ENCODE data around the gene AMIGO3.

DNA sequence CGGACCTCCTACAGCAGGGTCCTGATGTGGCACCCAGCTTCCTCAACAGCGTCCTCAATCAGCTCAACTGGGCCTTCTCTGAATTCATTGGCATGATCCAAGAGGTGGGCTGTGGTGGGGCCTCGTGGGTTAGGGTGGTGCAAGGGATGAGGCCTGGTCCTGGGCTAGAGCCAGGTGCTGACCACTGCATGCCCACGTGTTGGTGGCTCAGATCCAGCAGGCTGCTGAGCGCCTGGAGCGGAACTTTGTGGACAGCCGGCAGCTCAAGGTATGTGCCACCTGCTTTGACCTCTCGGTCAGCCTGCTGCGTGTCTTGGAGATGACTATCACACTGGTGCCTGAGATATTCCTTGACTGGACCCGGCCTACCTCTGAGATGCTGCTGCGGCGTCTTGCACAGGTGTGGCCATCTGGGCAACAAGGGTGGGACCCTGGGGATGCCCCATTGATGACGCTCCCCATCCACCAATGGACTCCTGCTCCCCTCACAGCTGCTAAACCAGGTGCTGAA lies 3.8 kb downstream of the AMIGO3 start:
- TF ChIP-seq, protein P1, sequence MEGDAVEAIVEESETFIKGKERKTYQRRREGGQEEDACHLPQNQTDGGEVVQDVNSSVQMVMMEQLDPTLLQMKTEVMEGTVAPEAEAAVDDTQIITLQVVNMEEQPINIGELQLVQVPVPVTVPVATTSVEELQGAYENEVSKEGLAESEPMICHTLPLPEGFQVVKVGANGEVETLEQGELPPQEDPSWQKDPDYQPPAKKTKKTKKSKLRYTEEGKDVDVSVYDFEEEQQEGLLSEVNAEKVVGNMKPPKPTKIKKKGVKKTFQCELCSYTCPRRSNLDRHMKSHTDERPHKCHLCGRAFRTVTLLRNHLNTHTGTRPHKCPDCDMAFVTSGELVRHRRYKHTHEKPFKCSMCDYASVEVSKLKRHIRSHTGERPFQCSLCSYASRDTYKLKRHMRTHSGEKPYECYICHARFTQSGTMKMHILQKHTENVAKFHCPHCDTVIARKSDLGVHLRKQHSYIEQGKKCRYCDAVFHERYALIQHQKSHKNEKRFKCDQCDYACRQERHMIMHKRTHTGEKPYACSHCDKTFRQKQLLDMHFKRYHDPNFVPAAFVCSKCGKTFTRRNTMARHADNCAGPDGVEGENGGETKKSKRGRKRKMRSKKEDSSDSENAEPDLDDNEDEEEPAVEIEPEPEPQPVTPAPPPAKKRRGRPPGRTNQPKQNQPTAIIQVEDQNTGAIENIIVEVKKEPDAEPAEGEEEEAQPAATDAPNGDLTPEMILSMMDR (optimal IDR thresholded peaks at IDR 0.05 in 1 of 3, IDR thresholded peaks at IDR 0.05 in 1 of 3, conservative IDR thresholded peaks at IDR 0.05 in 1 of 3; ENCODE audit: extremely low read depth in 1 of 3, insufficient read depth in 2 of 3, low read length in 3 of 3): no peak
- TF ChIP-seq EZH2 (IDR thresholded peaks at IDR 0.05; ENCODE audit: low read length): no peak
